NCI-H2081 (cell line): ENCODE results near the gene TIMMDC1.

Source experiments
- DNase-seq, 2 experiments: peaks; one replicate each; lab custom pipeline; 2025; lab: John Stamatoyannopoulos, UW

Gene TIMMDC1

GRCh38 chr3:119498186-119499011 is at the start of gene TIMMDC1:
Gene TIMMDC1, plus strand, starts transcription at chr3:119498547. Its CDS starts 187 bp downstream, at chr3:119498734.
- peak; percentile 95 to 98 for DNase-seq

GRCh38 chr3:119453822-119454221 is 44.5 kb upstream of the TIMMDC1 start:
- DNase-seq, result no peak

- no peak for DNase-seq
Observed at GRCh38 chr3:119456469-119456868, 41.9 kb upstream of the TIMMDC1 start.

- no peak for DNase-seq
Observed at GRCh38 chr3:119457246-119457645, 41.1 kb upstream of the TIMMDC1 start.

- peak; percentile 96 to 99 for DNase-seq
Observed at GRCh38 chr3:119463171-119464169, 34.9 kb upstream of the TIMMDC1 start, which contains the start of gene TMEM39A. Gene TMEM39A, minus strand, starts transcription at chr3:119463615. Its CDS starts 1,541 bp downstream, at chr3:119462074.

GRCh38 chr3:119468041-119468440 is 30.3 kb upstream of the TIMMDC1 start:
- no peak for DNase-seq

GRCh38 chr3:119469418-119470189 is 28.7 kb upstream of the TIMMDC1 start:
- DNase-seq, result peak in 1 of 2 experiments; percentile 25

GRCh38 chr3:119470866-119471265 is 27.5 kb upstream of the TIMMDC1 start:
- DNase-seq, result no peak

- no peak for DNase-seq
Observed at GRCh38 chr3:119481079-119481478, 17.3 kb upstream of the TIMMDC1 start.

- no peak for DNase-seq
Observed at GRCh38 chr3:119483101-119483500, 15.2 kb upstream of the TIMMDC1 start.

GRCh38 chr3:119485563-119485962 is 12.8 kb upstream of the TIMMDC1 start:
- DNase-seq, result no peak

GRCh38 chr3:119490153-119490552 is 8.2 kb upstream of the TIMMDC1 start:
- DNase-seq, result no peak

GRCh38 chr3:119492128-119492527 is 6.2 kb upstream of the TIMMDC1 start:
- no peak for DNase-seq

- no peak for DNase-seq
Observed at GRCh38 chr3:119492810-119493209, 5.5 kb upstream of the TIMMDC1 start.

GRCh38 chr3:119494597-119494996 is 3.8 kb upstream of the TIMMDC1 start:
- no peak for DNase-seq

- peak in 1 of 2 experiments; percentile 4 for DNase-seq
Observed at GRCh38 chr3:119497820-119498185, 544 bp upstream of the TIMMDC1 start.

- no peak for DNase-seq
Observed at GRCh38 chr3:119500265-119500664, 1.9 kb downstream of the TIMMDC1 start.

GRCh38 chr3:119500901-119501300 is 2.6 kb downstream of the TIMMDC1 start:
- no peak for DNase-seq

- DNase-seq, result no peak
Observed at GRCh38 chr3:119506631-119507030, 8.3 kb downstream of the TIMMDC1 start.

- DNase-seq, result no peak
Observed at GRCh38 chr3:119507404-119507803, 9.1 kb downstream of the TIMMDC1 start.

GRCh38 chr3:119508172-119508845 is 10.0 kb downstream of the TIMMDC1 start:
- DNase-seq, result no peak
